HG02981 (cell line): ENCODE measurements around the gene BCCIP.

Experiments
- ATAC-seq: cut with Tn5 transposase; IDR thresholded peaks from one replicate; pipeline ENCODE4 v1.9.1; 2021; ENCODE audit warnings: mild to moderate bottlenecking, moderate library complexity; ENCODE audit not compliant: unreplicated experiment

Gene BCCIP

DNA sequence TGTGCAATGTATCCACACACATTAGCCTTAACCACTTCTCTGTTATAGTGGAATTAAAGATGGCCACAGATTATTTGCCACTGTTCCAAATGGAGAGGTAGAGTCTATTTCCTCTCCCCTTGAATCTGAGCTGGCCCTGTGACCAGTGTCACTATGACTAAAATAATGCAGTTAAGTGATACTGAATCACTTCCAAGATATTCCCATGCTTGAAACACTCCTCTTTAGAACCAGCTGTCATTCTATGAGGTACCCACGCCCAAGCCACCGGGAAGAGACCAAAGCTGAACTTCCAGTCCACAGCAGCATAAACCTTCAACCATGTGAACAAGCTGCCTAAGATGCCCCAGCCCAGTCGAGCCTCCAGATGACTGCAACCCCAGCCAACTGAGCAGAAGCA is 59.9 kb downstream of the BCCIP start:
- ATAC-seq, result no peak
